OCI-LY1 (cell line): ENCODE measurements around the gene CCDC97.

Experiments
- H2AFZ ChIP-seq: fragments of 200-600 bp; sonication (generic), shearing (Covaris generic); 2 replicates; pipeline ENCODE4 v1.6.0; 2014; ENCODE audit warnings: antibody characterized with exemption, mild to moderate bottlenecking, low read length
- H3F3A ChIP-seq: fragments of 200-600 bp; sonication (generic), shearing (Covaris generic); 2 replicates; pipeline ENCODE4 v1.6.0; 2014; ENCODE audit warnings: mild to moderate bottlenecking, antibody characterized with exemption, low read length, moderate library complexity; ENCODE audit not compliant: insufficient read depth
- H3K27ac ChIP-seq: fragments of 200-600 bp; sonication (generic); 2 replicates; pipeline ENCODE4 v1.5.1; 2014; ENCODE audit warnings: low read length, mixed run types, mild to moderate bottlenecking, low read depth; ENCODE audit not compliant: poor library complexity, severe bottlenecking
- H3K27me3 ChIP-seq: fragments of 200-600 bp; sonication (generic); 2 replicates; pipeline ENCODE4 v1.6.0; 2014; ENCODE audit warnings: antibody characterized with exemption, mild to moderate bottlenecking, low read length, moderate library complexity; ENCODE audit not compliant: insufficient read depth
- H3K36me3 ChIP-seq: fragments of 200-600 bp; sonication (generic); 2 replicates; pipeline ENCODE4 v1.6.1; 2014; ENCODE audit warnings: mild to moderate bottlenecking, antibody characterized with exemption, low read length, moderate library complexity, mixed read lengths; ENCODE audit not compliant: insufficient read depth
- H3K4me1 ChIP-seq: fragments of 200-600 bp; sonication (generic); 2 replicates; pipeline ENCODE4 v1.5.1; 2014; ENCODE audit warnings: mild to moderate bottlenecking, low read length, moderate library complexity; ENCODE audit not compliant: insufficient read depth, severe bottlenecking
- H3K4me2 ChIP-seq: fragments of 200-600 bp; sonication (generic), shearing (Covaris generic); 2 replicates; pipeline ENCODE4 v1.6.1; 2014; ENCODE audit warnings: low read length
- H3K4me3 ChIP-seq: fragments of 200-600 bp; sonication (generic); 2 replicates; pipeline ENCODE4 v1.5.1; 2014; ENCODE audit warnings: low read length, low read depth, mild to moderate bottlenecking, mixed read lengths; ENCODE audit not compliant: poor library complexity, severe bottlenecking
- H3K79me2 ChIP-seq: fragments of 200-600 bp; shearing (Covaris generic); 2 replicates; pipeline ENCODE4 v1.6.1; 2016; ENCODE audit warnings: mixed run types, low read length, mixed read lengths; ENCODE audit not compliant: insufficient read depth
- H3K9ac ChIP-seq: fragments of 200-600 bp; sonication (generic), shearing (Covaris generic); 2 replicates; pipeline ENCODE4 v1.6.1; 2014; ENCODE audit warnings: mild to moderate bottlenecking, low read length, mixed read lengths
- H3K9me2 ChIP-seq: fragments of 200-600 bp; sonication (generic), shearing (Covaris generic); 2 replicates; pipeline ENCODE4 v1.6.1; 2014; ENCODE audit warnings: low read depth, mild to moderate bottlenecking, low read length, mixed read lengths
- H3K9me3 ChIP-seq: fragments of 200-600 bp; shearing (Covaris generic); 2 replicates; pipeline ENCODE4 v1.6.1; 2014; ENCODE audit warnings: low read length, mixed read lengths
- H4K20me1 ChIP-seq: fragments of 200-600 bp; sonication (generic), shearing (Covaris generic); 2 replicates; pipeline ENCODE4 v1.6.0; 2016; ENCODE audit warnings: mild to moderate bottlenecking, low read length; ENCODE audit not compliant: insufficient read depth
- EZH2 ChIP-seq: fragments of 200-600 bp; sonication (generic), shearing (Covaris generic); IDR thresholded peaks from 2 replicates; pipeline ENCODE4 v1.8.0; 2017; ENCODE audit warnings: borderline replicate concordance, mixed run types, mild to moderate bottlenecking, antibody characterized with exemption, low read length, moderate library complexity, mixed read lengths
- TF ChIP-seq, protein P1 (sequence below): fragments of 200-600 bp; sonication (generic), shearing (Covaris generic); IDR thresholded peaks from 2 replicates; pipeline ENCODE4 v1.5.1; 2017; ENCODE audit warnings: mild to moderate bottlenecking, antibody characterized with exemption, low read length, moderate library complexity, mixed read lengths

CCDC97 gene

DNA sequence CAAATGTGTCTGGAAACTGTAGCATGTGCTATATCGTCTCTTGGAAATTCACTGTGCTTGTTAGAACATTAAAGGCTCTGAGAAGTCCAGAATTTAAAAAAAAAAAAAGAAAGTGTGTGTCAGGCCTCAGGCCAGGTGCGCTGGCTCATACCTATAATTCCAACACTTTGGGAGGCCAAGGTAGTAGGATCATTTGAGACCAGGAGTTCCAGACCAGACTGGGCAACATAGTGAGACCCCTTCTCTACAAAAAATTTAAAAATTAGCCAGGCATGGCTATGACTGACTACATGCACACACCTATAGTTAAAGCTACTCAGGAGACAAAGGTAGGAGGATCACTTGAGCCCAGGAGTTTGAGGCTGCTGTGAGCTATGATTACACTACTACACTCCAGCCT is 40.9 kb upstream of the CCDC97 start:
- H4K20me1 ChIP-seq, result no peaks in the 10 kb centered on the region
- peaks cover 20% of the 10 kb centered on the region for H3K4me1 ChIP-seq
- no peak overlapping the region for H3K27ac ChIP-seq
- no peak overlapping the region for H3K9ac ChIP-seq
- no peaks in the 10 kb centered on the region for H3K9me2 ChIP-seq
- H3K4me2 ChIP-seq, result no peak overlapping the region
- TF ChIP-seq EZH2, result no peak
- TF ChIP-seq, protein P1, sequence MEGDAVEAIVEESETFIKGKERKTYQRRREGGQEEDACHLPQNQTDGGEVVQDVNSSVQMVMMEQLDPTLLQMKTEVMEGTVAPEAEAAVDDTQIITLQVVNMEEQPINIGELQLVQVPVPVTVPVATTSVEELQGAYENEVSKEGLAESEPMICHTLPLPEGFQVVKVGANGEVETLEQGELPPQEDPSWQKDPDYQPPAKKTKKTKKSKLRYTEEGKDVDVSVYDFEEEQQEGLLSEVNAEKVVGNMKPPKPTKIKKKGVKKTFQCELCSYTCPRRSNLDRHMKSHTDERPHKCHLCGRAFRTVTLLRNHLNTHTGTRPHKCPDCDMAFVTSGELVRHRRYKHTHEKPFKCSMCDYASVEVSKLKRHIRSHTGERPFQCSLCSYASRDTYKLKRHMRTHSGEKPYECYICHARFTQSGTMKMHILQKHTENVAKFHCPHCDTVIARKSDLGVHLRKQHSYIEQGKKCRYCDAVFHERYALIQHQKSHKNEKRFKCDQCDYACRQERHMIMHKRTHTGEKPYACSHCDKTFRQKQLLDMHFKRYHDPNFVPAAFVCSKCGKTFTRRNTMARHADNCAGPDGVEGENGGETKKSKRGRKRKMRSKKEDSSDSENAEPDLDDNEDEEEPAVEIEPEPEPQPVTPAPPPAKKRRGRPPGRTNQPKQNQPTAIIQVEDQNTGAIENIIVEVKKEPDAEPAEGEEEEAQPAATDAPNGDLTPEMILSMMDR, result no peak
- H3F3A ChIP-seq, result no peaks in the 10 kb centered on the region
- no peaks in the 10 kb centered on the region for H3K9me3 ChIP-seq
- H3K27me3 ChIP-seq, result no peaks in the 10 kb centered on the region
- no peak overlapping the region for H3K4me3 ChIP-seq
- peaks cover 81% of the 10 kb centered on the region for H3K36me3 ChIP-seq
- no peak overlapping the region for H2AFZ ChIP-seq
- peaks cover 40% of the 10 kb centered on the region for H3K79me2 ChIP-seq

DNA sequence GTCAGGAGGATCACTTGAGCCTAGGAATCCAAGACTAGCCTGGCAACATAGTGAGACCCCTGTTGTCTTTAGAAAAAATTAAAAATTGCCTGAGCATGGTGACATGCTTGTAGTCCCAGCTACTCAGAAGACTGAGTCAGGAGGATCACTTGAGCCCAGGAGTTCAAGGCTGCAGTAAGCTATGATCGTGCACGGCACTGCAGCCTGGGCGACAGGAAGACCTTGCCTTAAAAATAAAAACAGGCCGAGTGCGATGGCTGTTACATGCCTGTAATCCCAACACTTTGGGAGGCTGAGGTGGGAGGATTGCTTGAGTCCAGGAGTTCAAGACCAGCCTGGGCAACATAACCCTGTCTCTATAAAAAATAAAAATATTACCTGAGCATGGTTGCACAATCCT is 40.4 kb upstream of the CCDC97 start:
- TF ChIP-seq, protein P1, result no peak
- no peak for TF ChIP-seq EZH2
- H3K9me3 ChIP-seq, result no peaks in the 10 kb centered on the region
- no peaks in the 10 kb centered on the region for H4K20me1 ChIP-seq
- no peaks in the 10 kb centered on the region for H3K27me3 ChIP-seq
- H2AFZ ChIP-seq, result no peak overlapping the region
- no peaks in the 10 kb centered on the region for H3K9me2 ChIP-seq
- peaks cover 20% of the 10 kb centered on the region for H3K4me1 ChIP-seq
- no peak overlapping the region for H3K9ac ChIP-seq
- no peak overlapping the region for H3K4me2 ChIP-seq
- peaks cover 37% of the 10 kb centered on the region for H3K79me2 ChIP-seq
- H3F3A ChIP-seq, result no peaks in the 10 kb centered on the region
- no peak overlapping the region for H3K27ac ChIP-seq
- H3K4me3 ChIP-seq, result no peak overlapping the region
- H3K36me3 ChIP-seq, result peaks cover 83% of the 10 kb centered on the region

DNA sequence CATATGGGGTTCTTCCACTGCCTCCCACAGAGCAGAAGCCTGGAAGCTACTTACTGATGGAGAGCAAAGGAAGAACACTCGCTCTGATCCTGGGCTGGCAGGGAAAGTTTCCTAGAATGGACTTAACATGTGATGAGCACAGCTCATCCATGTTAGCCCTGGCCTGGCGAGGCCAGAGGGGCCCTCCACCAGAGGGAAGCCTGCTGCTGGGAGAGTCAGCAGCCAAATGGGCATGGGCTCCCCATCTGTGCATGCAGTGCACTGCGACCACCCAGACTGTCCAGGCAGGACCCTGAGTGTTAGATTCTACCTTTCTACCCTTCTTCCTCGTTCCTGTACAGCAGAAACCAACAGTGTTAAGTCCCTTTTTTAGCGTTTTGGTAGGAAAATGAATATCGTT is 36.9 kb upstream of the CCDC97 start:
- Histone ChIP-seq H3K27me3 (no peaks in the 10 kb centered on the region), H3K36me3 (peaks cover 100% of the 10 kb centered on the region), H2AFZ (no peak overlapping the region), H3K27ac (no peak overlapping the region), H3K4me2 (no peak overlapping the region), H3F3A (no peaks in the 10 kb centered on the region), H3K9me2 (no peaks in the 10 kb centered on the region), H3K79me2 (peaks cover 2% of the 10 kb centered on the region; the same call in 1 of the 2 replicates), H3K9ac (no peak overlapping the region), H3K9me3 (no peaks in the 10 kb centered on the region), H4K20me1 (no peaks in the 10 kb centered on the region), H3K4me3 (no peak overlapping the region), H3K4me1 (no peaks in the 10 kb centered on the region)
- TF ChIP-seq EZH2, result no peak
- TF ChIP-seq, protein P1, result no peak
